NCI-H1417 treated with DMSO at 0.1 percent for 48 hours (cell line): Measurements from ENCODE around the gene ATP5PF.
"Not testable (repeated sequence)": the region's sequence is repeated elsewhere in the genome, so short reads cannot be mapped to it uniquely, and the experiment has no call there.

ENCODE experiments used
- DNase-seq: peaks from one replicate; lab custom pipeline; 2025; lab: John Stamatoyannopoulos, UW

The ATP5PF gene

GRCh38 chr21:25734904-25735645 lies at the start of gene ATP5PF, which contains the start of gene GABPA:
Gene ATP5PF (minus strand): TSS chr21:25734904. CDS start chr21:25729794, 5,110 bp downstream.
Gene GABPA (plus strand): TSS chr21:25734972. CDS start chr21:25741599, 6,627 bp downstream.
- peak; percentile 90 for DNase-seq

GRCh38 chr21:25778126-25778875 lies 43.6 kb upstream of the ATP5PF start:
- not testable (repeated sequence) for DNase-seq

- no peak for DNase-seq
Measured at GRCh38 chr21:25776440-25776839, 41.7 kb upstream of the ATP5PF start.

GRCh38 chr21:25772686-25773085 lies 38.0 kb upstream of the ATP5PF start:
- no peak for DNase-seq

- no peak for DNase-seq
Measured at GRCh38 chr21:25767921-25768320, 33.2 kb upstream of the ATP5PF start.

GRCh38 chr21:25764065-25764464 lies 29.4 kb upstream of the ATP5PF start:
- DNase-seq, result no peak

- DNase-seq, result no peak
Measured at GRCh38 chr21:25760677-25761076, 26.0 kb upstream of the ATP5PF start.

GRCh38 chr21:25760061-25760460 lies 25.4 kb upstream of the ATP5PF start:
- DNase-seq, result no peak

- DNase-seq, result no peak
Measured at GRCh38 chr21:25759573-25759972, 24.9 kb upstream of the ATP5PF start.

GRCh38 chr21:25757531-25757930 lies 22.8 kb upstream of the ATP5PF start:
- DNase-seq, result no peak

- no peak for DNase-seq
Measured at GRCh38 chr21:25756190-25756932, 21.7 kb upstream of the ATP5PF start.

GRCh38 chr21:25752416-25752815 lies 17.7 kb upstream of the ATP5PF start:
- DNase-seq, result no peak

- no peak for DNase-seq
Measured at GRCh38 chr21:25750085-25750484, 15.4 kb upstream of the ATP5PF start.

GRCh38 chr21:25744854-25745253 lies 10.2 kb upstream of the ATP5PF start:
- no peak for DNase-seq

GRCh38 chr21:25742900-25743299 lies 8.2 kb upstream of the ATP5PF start:
- no peak for DNase-seq

GRCh38 chr21:25737421-25737820 lies 2.7 kb upstream of the ATP5PF start:
- no peak for DNase-seq

GRCh38 chr21:25735646-25736597 lies 1.2 kb upstream of the ATP5PF start:
- DNase-seq, result peak; percentile 21

GRCh38 chr21:25734654-25734903 lies 125 bp downstream of the ATP5PF start:
- no peak for DNase-seq

- no peak for DNase-seq
Measured at GRCh38 chr21:25733859-25734653, 648 bp downstream of the ATP5PF start.

- DNase-seq, result no peak
Measured at GRCh38 chr21:25732091-25732760, 2.5 kb downstream of the ATP5PF start.
